ENCODE data around the gene PLAA.
"Not testable (repeated sequence)": the region's sequence is repeated elsewhere in the genome, so short reads cannot be mapped to it uniquely, and the experiment has no call there.

PLAA gene

GRCh38 chr9:26880262-26880661, 66.8 kb downstream of the PLAA start:
- intact Hi-C loops (cut with DNase I; ENCODE audit: low total_unique reads), result no loop called here
- no peak overlapping the region for H3K27ac ChIP-seq
- TF ChIP-seq, protein P1, sequence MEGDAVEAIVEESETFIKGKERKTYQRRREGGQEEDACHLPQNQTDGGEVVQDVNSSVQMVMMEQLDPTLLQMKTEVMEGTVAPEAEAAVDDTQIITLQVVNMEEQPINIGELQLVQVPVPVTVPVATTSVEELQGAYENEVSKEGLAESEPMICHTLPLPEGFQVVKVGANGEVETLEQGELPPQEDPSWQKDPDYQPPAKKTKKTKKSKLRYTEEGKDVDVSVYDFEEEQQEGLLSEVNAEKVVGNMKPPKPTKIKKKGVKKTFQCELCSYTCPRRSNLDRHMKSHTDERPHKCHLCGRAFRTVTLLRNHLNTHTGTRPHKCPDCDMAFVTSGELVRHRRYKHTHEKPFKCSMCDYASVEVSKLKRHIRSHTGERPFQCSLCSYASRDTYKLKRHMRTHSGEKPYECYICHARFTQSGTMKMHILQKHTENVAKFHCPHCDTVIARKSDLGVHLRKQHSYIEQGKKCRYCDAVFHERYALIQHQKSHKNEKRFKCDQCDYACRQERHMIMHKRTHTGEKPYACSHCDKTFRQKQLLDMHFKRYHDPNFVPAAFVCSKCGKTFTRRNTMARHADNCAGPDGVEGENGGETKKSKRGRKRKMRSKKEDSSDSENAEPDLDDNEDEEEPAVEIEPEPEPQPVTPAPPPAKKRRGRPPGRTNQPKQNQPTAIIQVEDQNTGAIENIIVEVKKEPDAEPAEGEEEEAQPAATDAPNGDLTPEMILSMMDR (IDR thresholded peaks at IDR 0.05), result no peak

DNA sequence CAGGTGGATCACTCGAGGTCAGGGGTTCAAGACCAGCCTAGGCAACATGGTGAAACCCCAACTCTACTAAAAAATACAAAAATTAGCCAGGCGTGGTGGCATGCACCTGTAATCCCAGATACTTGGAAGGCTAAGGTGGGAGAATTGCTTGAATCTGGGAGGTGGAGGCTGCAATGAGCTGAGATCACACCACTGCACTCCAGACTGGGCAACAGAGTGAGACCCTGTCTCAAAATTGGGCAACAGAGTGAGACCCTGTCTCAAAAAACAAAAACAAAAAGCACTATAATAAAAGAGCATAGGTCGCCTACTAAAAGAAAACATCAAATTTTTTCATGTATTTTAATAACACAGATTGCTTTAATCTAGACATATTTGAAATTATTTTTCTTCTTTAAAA, 71.9 kb downstream of the PLAA start:
- DNase-seq; H3K27ac ChIP-seq; H3K27me3 ChIP-seq; intact Hi-C loops (cut with DNase I; ENCODE audit: low total_unique reads); H3K4me1 ChIP-seq; H3K9me3 ChIP-seq; H3K4me3 ChIP-seq: not testable (repeated sequence)
- peaks cover 9 to 28% (median 23%) of the 10 kb centered on the region in 3 donors for H3K36me3 ChIP-seq

More at GRCh38 chr9:26880262-26880661, 66.8 kb downstream of the PLAA start:
- H3K36me3 ChIP-seq, result peaks cover 23 to 60% (median 50%) of the 10 kb centered on the region in 3 donors
- H3K27me3 ChIP-seq, result no peaks in the 10 kb centered on the region
- H3K4me1 ChIP-seq, result no peaks in the 10 kb centered on the region
- no peaks in the 10 kb centered on the region for H3K9me3 ChIP-seq
- DNase-seq, result no peak
- H3K4me3 ChIP-seq, result no peak overlapping the region

GRCh38 chr9:26870292-26870691, 76.8 kb downstream of the PLAA start:
- H3K4me1 ChIP-seq, result no peaks in the 10 kb centered on the region
- no peak overlapping the region for H3K4me3 ChIP-seq
- H3K27ac ChIP-seq, result no peak overlapping the region
- peaks cover 4 to 10% (median 5%) of the 10 kb centered on the region in 3 donors for H3K36me3 ChIP-seq
- TF ChIP-seq, protein P1 (IDR thresholded peaks at IDR 0.05), result no peak
- H3K27me3 ChIP-seq, result no peaks in the 10 kb centered on the region
- no peak for DNase-seq
- no peaks in the 10 kb centered on the region for H3K9me3 ChIP-seq
- intact Hi-C loops (cut with DNase I; ENCODE audit: low total_unique reads), result no loop called here

DNA sequence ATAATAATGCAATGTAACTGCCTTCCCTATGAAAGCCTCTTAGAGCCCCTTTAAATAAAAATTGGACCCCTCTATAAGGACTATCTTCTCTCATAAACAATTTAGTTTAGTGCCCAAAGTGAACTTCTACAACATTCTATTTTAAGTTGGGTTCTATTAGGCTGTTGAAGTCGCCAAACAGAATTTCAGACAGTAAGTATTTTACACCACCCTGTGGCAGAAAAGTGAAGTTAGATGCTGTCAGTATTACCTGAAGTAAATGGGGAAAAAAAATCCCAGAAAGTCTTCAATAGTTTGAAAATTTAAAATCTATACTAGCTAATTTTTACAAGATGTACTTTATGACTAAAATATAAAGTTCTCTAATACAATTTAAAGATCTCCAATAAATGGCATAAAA, 84.0 kb downstream of the PLAA start:
- TF ChIP-seq, protein P1 (IDR thresholded peaks at IDR 0.05), result peak in 1 of 2 experiments; percentile 6
- no peaks in the 10 kb centered on the region for H3K9me3 ChIP-seq
- H3K36me3 ChIP-seq, result peaks cover 22 to 29% (median 24%) of the 10 kb centered on the region in 3 donors
- no peak overlapping the region for H3K4me3 ChIP-seq
- intact Hi-C loops (cut with DNase I; ENCODE audit: low total_unique reads), result no loop called here
- H3K27ac ChIP-seq, result no peak overlapping the region
- H3K27me3 ChIP-seq, result no peaks in the 10 kb centered on the region
- no peaks in the 10 kb centered on the region for H3K4me1 ChIP-seq
- DNase-seq, result no peak

DNA sequence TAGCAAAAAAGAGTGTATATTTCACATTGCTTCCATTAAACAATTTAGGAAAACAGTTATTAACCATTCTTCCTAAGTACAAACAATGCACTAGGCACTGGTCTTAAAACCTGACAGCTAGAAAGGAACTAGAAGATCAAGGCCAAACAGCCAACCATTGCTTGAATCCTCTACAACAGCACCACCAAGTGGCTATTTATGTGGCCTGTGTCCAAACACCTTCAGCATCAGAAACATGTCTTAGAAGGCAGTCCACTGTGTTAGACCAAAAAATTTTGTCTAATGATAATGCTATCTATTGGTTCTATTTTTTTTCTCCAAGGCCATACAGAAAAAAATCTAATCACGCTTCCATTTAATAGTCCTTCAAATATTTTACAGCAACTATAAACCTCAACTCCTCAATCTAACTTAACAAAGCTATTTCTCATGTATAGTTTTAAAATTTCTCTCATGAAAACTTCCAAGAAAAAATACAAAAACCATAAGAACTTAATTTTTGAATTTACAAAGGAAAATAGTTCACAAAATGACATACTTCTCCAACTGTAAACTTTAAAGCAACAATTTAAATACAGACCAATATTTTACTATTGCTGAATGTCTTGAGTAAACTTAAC, 90.5 kb downstream of the PLAA start:
- Histone ChIP-seq H3K36me3 (peaks cover 30 to 72% (median 55%) of the 10 kb centered on the region in 3 donors), H3K27ac (no peak overlapping the region), H3K4me3 (no peak overlapping the region), H3K9me3 (no peaks in the 10 kb centered on the region), H3K4me1 (no peaks in the 10 kb centered on the region), H3K27me3 (no peaks in the 10 kb centered on the region)
- DNase-seq, result no peak
- TF ChIP-seq, protein P1 (IDR thresholded peaks at IDR 0.05), result no peak
- intact Hi-C loops (cut with DNase I; ENCODE audit: low total_unique reads), result no loop called here
